ENCODE measurements around the gene TRABD2A.
"Not testable (repeated sequence)": the region's sequence is repeated elsewhere in the genome, so short reads cannot be mapped to it uniquely, and the experiment has no call there.

- TF ChIP-seq ZNF740 (CRISPR knock-in tag; IDR thresholded peaks at IDR 0.05); ZNF740 (tag; IDR thresholded peaks at IDR 0.05); FOXK1 (CRISPR knock-in tag; IDR thresholded peaks at IDR 0.05; ENCODE audit: borderline replicate concordance); NKRF (IDR thresholded peaks at IDR 0.05; ENCODE audit: borderline replicate concordance); MAX (CRISPR knock-in tag; IDR thresholded peaks at IDR 0.05); CTCF (IDR thresholded peaks at IDR 0.05 in 2 of 3, conservative IDR thresholded peaks at IDR 0.05 in 1 of 3; ENCODE audit: insufficient read depth in 2 of 3, low read depth in 1 of 3, low read length in 3 of 3); ZNF143 (CRISPR knock-in tag; IDR thresholded peaks at IDR 0.05); POLR2AphosphoS5 (IDR thresholded peaks at IDR 0.05; ENCODE audit: control insufficient read depth, insufficient read depth, low read depth, low read length); ZBTB26 (CRISPR knock-in tag; IDR thresholded peaks at IDR 0.05); KHSRP (IDR thresholded peaks at IDR 0.05); RFX5 (IDR thresholded peaks at IDR 0.05; ENCODE audit: low read depth, low read length); DMBX1 (CRISPR knock-in tag; IDR thresholded peaks at IDR 0.05; ENCODE audit: borderline replicate concordance); EZH2 (IDR thresholded peaks at IDR 0.05; ENCODE audit: borderline replicate concordance, low read depth, low read length); RBBP5 (IDR thresholded peaks at IDR 0.05; ENCODE audit: borderline replicate concordance, insufficient read depth, low read length, poor library complexity, severe bottlenecking); ZKSCAN1 (IDR thresholded peaks at IDR 0.05; ENCODE audit: low read depth, low read length): not testable (repeated sequence)
These were observed 107.3 kb downstream of the TRABD2A start for GRCh38 chr2:84773562-84773961.
